Measurements from ENCODE around the gene MAD2L2. TPM values are rescaled to one million over a fixed set of nuclear protein-coding genes. Genes with fewer than 3 reads are reported as not detected.

Gene MAD2L2
- total RNA-seq, 1 donor from 2014 or later, result 111 TPM

GRCh38 chr1:11708554-11709350 is 27.8 kb upstream of the MAD2L2 start:
- Mint-ChIP-seq H3K27ac (ENCODE audit: unreplicated experiment) (no peak overlapping the region), H3K27me3 (ENCODE audit: low read depth) (peaks cover 7% of the 10 kb centered on the region), H3K9me3 (no peaks in the 10 kb centered on the region), H3K4me3 (no peak overlapping the region), H3K36me3 (ENCODE audit: low read depth) (no peaks in the 10 kb centered on the region), H3K4me1 (peaks cover 24% of the 10 kb centered on the region)
- no peak for DNase-seq (ENCODE audit: low read depth, low spot score)
- TF ChIP-seq CTCF (conservative IDR thresholded peaks at IDR 0.05), result no peak

GRCh38 chr1:11707621-11708276 is 26.8 kb upstream of the MAD2L2 start:
- Mint-ChIP-seq H3K27ac (ENCODE audit: unreplicated experiment) (peak overlapping the region; percentile 83), H3K4me3 (no peak overlapping the region), H3K27me3 (ENCODE audit: low read depth) (peaks cover 7% of the 10 kb centered on the region), H3K4me1 (peaks cover 27% of the 10 kb centered on the region), H3K36me3 (ENCODE audit: low read depth) (no peaks in the 10 kb centered on the region), H3K9me3 (no peaks in the 10 kb centered on the region)
- DNase-seq (ENCODE audit: low read depth, low spot score), result no peak
- no peak for TF ChIP-seq CTCF (conservative IDR thresholded peaks at IDR 0.05)

- H3K9me3 Mint-ChIP-seq, result no peaks in the 10 kb centered on the region
- H3K4me1 Mint-ChIP-seq, result peaks cover 27% of the 10 kb centered on the region
- peaks cover 7% of the 10 kb centered on the region for H3K27me3 Mint-ChIP-seq (ENCODE audit: low read depth)
- H3K4me3 Mint-ChIP-seq, result no peak overlapping the region
- no peak overlapping the region for H3K27ac Mint-ChIP-seq (ENCODE audit: unreplicated experiment)
- no peak for TF ChIP-seq CTCF (conservative IDR thresholded peaks at IDR 0.05)
- no peaks in the 10 kb centered on the region for H3K36me3 Mint-ChIP-seq (ENCODE audit: low read depth)
- no peak for DNase-seq (ENCODE audit: low read depth, low spot score)
Measured at GRCh38 chr1:11706292-11706691, 25.3 kb upstream of the MAD2L2 start.

- Mint-ChIP-seq H3K4me3 (no peak overlapping the region), H3K27me3 (ENCODE audit: low read depth) (peaks cover 7% of the 10 kb centered on the region), H3K4me1 (peaks cover 32% of the 10 kb centered on the region), H3K9me3 (no peaks in the 10 kb centered on the region), H3K27ac (ENCODE audit: unreplicated experiment) (no peak overlapping the region), H3K36me3 (ENCODE audit: low read depth) (no peaks in the 10 kb centered on the region)
- TF ChIP-seq CTCF (conservative IDR thresholded peaks at IDR 0.05), result no peak
- DNase-seq (ENCODE audit: low read depth, low spot score), result no peak
Measured at GRCh38 chr1:11705596-11705995, 24.6 kb upstream of the MAD2L2 start.

- peak overlapping the region; percentile 70 for H3K27ac Mint-ChIP-seq (ENCODE audit: unreplicated experiment)
- H3K4me3 Mint-ChIP-seq, result peak overlapping the region; percentile 20
- H3K27me3 Mint-ChIP-seq (ENCODE audit: low read depth), result peaks cover 7% of the 10 kb centered on the region
- H3K4me1 Mint-ChIP-seq, result peaks cover 32% of the 10 kb centered on the region
- no peak for TF ChIP-seq CTCF (conservative IDR thresholded peaks at IDR 0.05)
- H3K9me3 Mint-ChIP-seq, result no peaks in the 10 kb centered on the region
- H3K36me3 Mint-ChIP-seq (ENCODE audit: low read depth), result no peaks in the 10 kb centered on the region
- DNase-seq (ENCODE audit: low read depth, low spot score), result no peak
Measured at GRCh38 chr1:11704691-11705475, 23.9 kb upstream of the MAD2L2 start.
